ENCODE measurements around the gene URB1.

Gene URB1

GRCh38 chr21:32423320-32424190 lies 30.7 kb upstream of the URB1 start:
- Histone ChIP-seq H3K27ac (ENCODE audit: low read length) (no peak overlapping the region), H3K4me1 (ENCODE audit: control insufficient read depth, insufficient read depth, low read length) (no peaks in the 10 kb centered on the region), H3K4me3 (ENCODE audit: low read length) (no peak overlapping the region), H3K9me3 (ENCODE audit: control insufficient read depth, insufficient read depth, low read length) (no peaks in the 10 kb centered on the region), H3K27me3 (ENCODE audit: control insufficient read depth, insufficient read depth, low read length) (no peaks in the 10 kb centered on the region), H3K36me3 (ENCODE audit: control insufficient read depth, insufficient read depth, low read length) (no peaks in the 10 kb centered on the region)
- DNase-seq (ENCODE audit: low read depth, low spot score): no peak
- no CpG with 5 or more reads among the region's 9 CpGs for WGBS (ENCODE audit: insufficient coverage, insufficient read length)

GRCh38 chr21:32422064-32422463 lies 29.3 kb upstream of the URB1 start:
- Histone ChIP-seq H3K27ac (ENCODE audit: low read length) (no peak overlapping the region), H3K9me3 (ENCODE audit: control insufficient read depth, insufficient read depth, low read length) (no peaks in the 10 kb centered on the region), H3K36me3 (ENCODE audit: control insufficient read depth, insufficient read depth, low read length) (no peaks in the 10 kb centered on the region), H3K27me3 (ENCODE audit: control insufficient read depth, insufficient read depth, low read length) (no peaks in the 10 kb centered on the region), H3K4me1 (ENCODE audit: control insufficient read depth, insufficient read depth, low read length) (no peaks in the 10 kb centered on the region), H3K4me3 (ENCODE audit: low read length) (no peak overlapping the region)
- no peak for DNase-seq (ENCODE audit: low read depth, low spot score)
- WGBS (ENCODE audit: insufficient coverage, insufficient read length): no CpG with 5 or more reads among the region's 2 CpGs

GRCh38 chr21:32418146-32418545 lies 25.3 kb upstream of the URB1 start:
- Histone ChIP-seq H3K27ac (ENCODE audit: low read length) (no peak overlapping the region), H3K4me3 (ENCODE audit: low read length) (no peak overlapping the region), H3K9me3 (ENCODE audit: control insufficient read depth, insufficient read depth, low read length) (no peaks in the 10 kb centered on the region), H3K4me1 (ENCODE audit: control insufficient read depth, insufficient read depth, low read length) (no peaks in the 10 kb centered on the region), H3K36me3 (ENCODE audit: control insufficient read depth, insufficient read depth, low read length) (no peaks in the 10 kb centered on the region), H3K27me3 (ENCODE audit: control insufficient read depth, insufficient read depth, low read length) (peaks cover 13% of the 10 kb centered on the region; the same call in 1 of the 2 replicates)
- no peak for DNase-seq (ENCODE audit: low read depth, low spot score)
- WGBS (ENCODE audit: insufficient coverage, insufficient read length): no CpG with 5 or more reads among the region's 4 CpGs

- Histone ChIP-seq H3K27ac (ENCODE audit: low read length) (no peak overlapping the region), H3K27me3 (ENCODE audit: control insufficient read depth, insufficient read depth, low read length) (peaks cover 26% of the 10 kb centered on the region; the same call in 1 of the 2 replicates), H3K4me3 (ENCODE audit: low read length) (no peak overlapping the region), H3K9me3 (ENCODE audit: control insufficient read depth, insufficient read depth, low read length) (no peaks in the 10 kb centered on the region), H3K36me3 (ENCODE audit: control insufficient read depth, insufficient read depth, low read length) (no peaks in the 10 kb centered on the region), H3K4me1 (ENCODE audit: control insufficient read depth, insufficient read depth, low read length) (no peaks in the 10 kb centered on the region)
- no peak for DNase-seq (ENCODE audit: low read depth, low spot score)
- no CpG with 5 or more reads among the region's 11 CpGs for WGBS (ENCODE audit: insufficient coverage, insufficient read length)
Measured at GRCh38 chr21:32415451-32416398, 22.9 kb upstream of the URB1 start.

- no CpG with 5 or more reads among the region's 8 CpGs for WGBS (ENCODE audit: insufficient coverage, insufficient read length)
- no peak for DNase-seq (ENCODE audit: low read depth, low spot score)
- Histone ChIP-seq H3K27me3 (ENCODE audit: control insufficient read depth, insufficient read depth, low read length) (peaks cover 28% of the 10 kb centered on the region; the same call in 1 of the 2 replicates), H3K4me1 (ENCODE audit: control insufficient read depth, insufficient read depth, low read length) (no peaks in the 10 kb centered on the region), H3K36me3 (ENCODE audit: control insufficient read depth, insufficient read depth, low read length) (no peaks in the 10 kb centered on the region), H3K27ac (ENCODE audit: low read length) (no peak overlapping the region), H3K9me3 (ENCODE audit: control insufficient read depth, insufficient read depth, low read length) (no peaks in the 10 kb centered on the region), H3K4me3 (ENCODE audit: low read length) (no peak overlapping the region)
Measured at GRCh38 chr21:32414579-32415358, 22.0 kb upstream of the URB1 start.

- no peak for DNase-seq (ENCODE audit: low read depth, low spot score)
- H3K27ac ChIP-seq (ENCODE audit: low read length): no peak overlapping the region
Measured at GRCh38 chr21:32413697-32414578, 21.1 kb upstream of the URB1 start.

GRCh38 chr21:32413015-32413504 lies 20.2 kb upstream of the URB1 start:
- Histone ChIP-seq H3K4me3 (ENCODE audit: low read length) (peak overlapping the region; percentile 15; the same call in 1 of the 2 replicates), H3K4me1 (ENCODE audit: control insufficient read depth, insufficient read depth, low read length) (no peaks in the 10 kb centered on the region), H3K36me3 (ENCODE audit: control insufficient read depth, insufficient read depth, low read length) (no peaks in the 10 kb centered on the region), H3K27me3 (ENCODE audit: control insufficient read depth, insufficient read depth, low read length) (peaks cover 28% of the 10 kb centered on the region; the same call in 1 of the 2 replicates), H3K27ac (ENCODE audit: low read length) (no peak overlapping the region), H3K9me3 (ENCODE audit: control insufficient read depth, insufficient read depth, low read length) (no peaks in the 10 kb centered on the region)
- WGBS (ENCODE audit: insufficient coverage, insufficient read length): no CpG with 5 or more reads among the region's 32 CpGs
- no peak for DNase-seq (ENCODE audit: low read depth, low spot score)

More at GRCh38 chr21:32413697-32414578, 21.1 kb upstream of the URB1 start:
- H3K4me1 ChIP-seq (ENCODE audit: control insufficient read depth, insufficient read depth, low read length): no peaks in the 10 kb centered on the region
- no peak overlapping the region for H3K4me3 ChIP-seq (ENCODE audit: low read length)
- no CpG with 5 or more reads among the region's 7 CpGs for WGBS (ENCODE audit: insufficient coverage, insufficient read length)
- no peaks in the 10 kb centered on the region for H3K9me3 ChIP-seq (ENCODE audit: control insufficient read depth, insufficient read depth, low read length)
- peaks cover 28% of the 10 kb centered on the region; the same call in 1 of the 2 replicates for H3K27me3 ChIP-seq (ENCODE audit: control insufficient read depth, insufficient read depth, low read length)
- no peaks in the 10 kb centered on the region for H3K36me3 ChIP-seq (ENCODE audit: control insufficient read depth, insufficient read depth, low read length)

GRCh38 chr21:32412162-32413014 lies 19.6 kb upstream of the URB1 start, which contains the start of gene EVA1C:
Gene EVA1C, plus strand, starts transcription at chr21:32412706. Its CDS starts 148 bp downstream, at chr21:32412854.
- DNase-seq (ENCODE audit: low read depth, low spot score): no peak
- WGBS (ENCODE audit: insufficient coverage, insufficient read length): no CpG with 5 or more reads among the region's 104 CpGs
- Histone ChIP-seq H3K27me3 (ENCODE audit: control insufficient read depth, insufficient read depth, low read length) (peaks cover 28% of the 10 kb centered on the region; the same call in 1 of the 2 replicates), H3K36me3 (ENCODE audit: control insufficient read depth, insufficient read depth, low read length) (no peaks in the 10 kb centered on the region), H3K4me1 (ENCODE audit: control insufficient read depth, insufficient read depth, low read length) (no peaks in the 10 kb centered on the region), H3K4me3 (ENCODE audit: low read length) (peak within 1 kb of the TSS; percentile 15; the same call in 1 of the 2 replicates), H3K9me3 (ENCODE audit: control insufficient read depth, insufficient read depth, low read length) (no peaks in the 10 kb centered on the region), H3K27ac (ENCODE audit: low read length) (no peak within 1 kb of the TSS)

All from iPS DF 6.9 (cell line).